ENCODE measurements around the gene PRPSAP1. TPM values are rescaled to one million over a fixed set of nuclear protein-coding genes. Genes with fewer than 3 reads are reported as not detected.

Gene PRPSAP1
- total and polyA plus RNA-seq, 2 of the 8 experiments (the other 6 are each of a cell fraction or from before 2014, with no cell fraction given) = 32.0 to 54.2 TPM

- Histone ChIP-seq H3K4me1 (replicated peaks in 1 of 4; ENCODE audit: control insufficient read depth in 3 of 4, insufficient read depth in 4 of 4, low read length in 3 of 4) (no peaks in the 10 kb centered on the region), H2BK20ac (ENCODE audit: low read length) (no peak overlapping the region), H2AK5ac (ENCODE audit: low read depth, low read length) (no peak overlapping the region), H2BK15ac (ENCODE audit: low read length) (no peak overlapping the region), H2BK12ac (ENCODE audit: low read depth, low read length) (no peak overlapping the region), H3K36me3 (ENCODE audit: control insufficient read depth in 2 of 4, insufficient read depth in 4 of 4, low read length in 3 of 4) (peaks cover 4 to 24% (median 9%) of the 10 kb centered on the region in 4 experiments; a peak in 5 of 8 replicates), H3K23ac (ENCODE audit: insufficient read length) (no peak overlapping the region), H4K8ac (ENCODE audit: extremely low read depth, insufficient read depth, low read length) (no peak overlapping the region), H3K27me3 (replicated peaks in 1 of 4; ENCODE audit: control insufficient read depth in 3 of 4, extremely low read depth in 1 of 4, insufficient read depth in 3 of 4, low read length in 3 of 4) (no peaks in the 10 kb centered on the region), H3K9ac (replicated peaks in 1 of 4; ENCODE audit: extremely low read depth in 1 of 4, low read depth in 3 of 4, low read length in 3 of 4) (no peak overlapping the region), H2BK5ac (ENCODE audit: low read depth, low read length) (no peak overlapping the region), H4K20me1 (replicated peaks in 1 of 2; ENCODE audit: control insufficient read depth in 1 of 2, insufficient read depth in 2 of 2, low read length in 2 of 2) (peaks cover 0 to 2% of the 10 kb centered on the region in 2 experiments), H4K91ac (replicated peaks; ENCODE audit: insufficient read length, low read length) (no peak overlapping the region), H3K79me1 (ENCODE audit: low read depth, low read length) (no peaks in the 10 kb centered on the region), H3K23me2 (ENCODE audit: low read depth, low read length) (no peaks in the 10 kb centered on the region), H3K56ac (replicated peaks; ENCODE audit: insufficient read length, low read depth, low read length) (no peak overlapping the region), H4K5ac (ENCODE audit: insufficient read length, low read depth, low read length) (no peak overlapping the region), H3K4me2 (ENCODE audit: insufficient read depth in 1 of 2, low read depth in 2 of 2, low read length in 2 of 2) (no peak overlapping the region), H3K18ac (ENCODE audit: extremely low read depth, low read length) (no peak overlapping the region), H3K79me2 (ENCODE audit: control insufficient read depth in 1 of 2, insufficient read depth in 2 of 2, low read length in 2 of 2) (no peaks in the 10 kb centered on the region; a peak in 1 of 4 replicates), H3K4me3 (ENCODE audit: extremely low read depth in 1 of 4, insufficient read depth in 2 of 4, low read depth in 3 of 4, low read length in 4 of 4) (no peak overlapping the region), H2AFZ (ENCODE audit: low read length) (no peak overlapping the region), H2BK120ac (replicated peaks; ENCODE audit: low read depth, low read length) (no peak overlapping the region), H3K4ac (replicated peaks; ENCODE audit: insufficient read length, low read depth, low read length) (no peak overlapping the region), H3K9me3 (ENCODE audit: insufficient read depth in 2 of 2, low read depth in 1 of 2, low read length in 1 of 2) (no peaks in the 10 kb centered on the region), H3K27ac (ENCODE audit: low read depth, low read length) (no peak overlapping the region), H3K14ac (ENCODE audit: insufficient read length) (no peak overlapping the region)
- TF ChIP-seq KDM1A (IDR thresholded peaks at IDR 0.05; ENCODE audit: borderline replicate concordance, low read length) (no peak), MAX (IDR thresholded peaks at IDR 0.05) (no peak), SAP30 (IDR thresholded peaks at IDR 0.05; ENCODE audit: insufficient read depth, insufficient replicate concordance, low read length) (no peak), SIN3A (conservative IDR thresholded peaks at IDR 0.05 in 1 of 2, IDR thresholded peaks at IDR 0.05 in 1 of 2; ENCODE audit: low read depth in 1 of 2, low read length in 2 of 2) (no peak), POU5F1 (IDR thresholded peaks at IDR 0.05; ENCODE audit: low read depth, low read length) (no peak), HDAC2 (IDR thresholded peaks at IDR 0.05; ENCODE audit: borderline replicate concordance in 1 of 2, low read depth in 2 of 2, low read length in 2 of 2) (no peak), MAFK (IDR thresholded peaks at IDR 0.05; ENCODE audit: low read depth, low read length) (no peak)
- FAIRE-seq (no peak), DNase-seq (ENCODE audit: low read depth in 1 of 2, low spot score in 2 of 2) (no peak)
- 91% methylated on average over 7 of the region's 7 CpGs; no CpG with 5 or more reads in 1 of the 2 experiments for WGBS, 2 experiments (ENCODE audit: extremely low coverage in 1 of 2, insufficient coverage in 1 of 2, insufficient read length in 1 of 2, insufficient replicate concordance in 2 of 2, low coverage in 1 of 2, low lambda C conversion rate in 2 of 2, missing lambda C conversion rate in 1 of 2)
- ChIA-PET POLR2A (ENCODE audit: partially characterized antibody) (interaction anchor here (2.0 kb wide), 1 partner anchor 10 kb away, joined by 5 read pairs; the partner anchor contains the start of gene PRPSAP1), CTCF (ENCODE audit: partially characterized antibody) (interaction anchor here (29.3 kb wide), 1 partner anchor 43 kb away, joined by 635 read pairs; the partner anchor contains the start of gene SPHK1)
Measured at GRCh38 chr17:76343106-76343505, 10.6 kb downstream of the PRPSAP1 start.
